IgD-negative memory B cell (primary cell): ENCODE measurements around the gene LEO1. TPM values are rescaled to one million over a fixed set of nuclear protein-coding genes. Genes with fewer than 3 reads are reported as not detected.

ENCODE experiments used
- H3K27ac Mint-ChIP-seq, 3 donors: one replicate each; pipeline ENCODE4 v1.8.0; 2020 to 2022; ENCODE audit warnings: mild to moderate bottlenecking in 3 of 3, mixed read lengths in 3 of 3, moderate library complexity in 1 of 3
- H3K27me3 Mint-ChIP-seq: one replicate; pipeline ENCODE4 v1.8.0; 2021; ENCODE audit warnings: mixed read lengths
- H3K36me3 Mint-ChIP-seq: one replicate; pipeline ENCODE4 v1.8.0; 2020; ENCODE audit warnings: mild to moderate bottlenecking, mixed read lengths
- H3K4me1 Mint-ChIP-seq, 3 donors: one replicate each; pipeline ENCODE4 v1.8.0; 2020 to 2022; ENCODE audit warnings: mixed read lengths in 3 of 3, mild to moderate bottlenecking in 1 of 3
- H3K4me3 Mint-ChIP-seq, 4 donors: one replicate each; pipeline ENCODE4 v1.8.0; 2020 to 2022; ENCODE audit warnings: mild to moderate bottlenecking in 4 of 4, mixed read lengths in 4 of 4, moderate library complexity in 3 of 4
- H3K9me3 Mint-ChIP-seq, 3 donors: one replicate each; pipeline ENCODE4 v1.8.0; 2020 to 2021; ENCODE audit warnings: mixed read lengths in 3 of 3, mild to moderate bottlenecking in 1 of 3
- polyA plus RNA-seq: library from polyadenylated mRNA; unstranded; fragments of 300-500 nt; fragmentation: Illumina TruSeq; gene quantifications from one replicate; pipeline ENCODE4 v1.2.3, GENCODE V29; 2021

Gene LEO1
- polyA plus RNA-seq, 1 donor from 2014 or later, result 13.4 TPM

- peaks cover 2% of the 10 kb centered on the region for H3K27me3 Mint-ChIP-seq
- peak overlapping the region; percentile 92 to 99 (median 98) for H3K4me3 Mint-ChIP-seq
- H3K4me1 Mint-ChIP-seq, result peaks cover 13 to 26% (median 24%) of the 10 kb centered on the region in 3 donors
- H3K27ac Mint-ChIP-seq, result peak overlapping the region; percentile 85 to 99 (median 99)
- H3K36me3 Mint-ChIP-seq, result peaks cover 9% of the 10 kb centered on the region
- H3K9me3 Mint-ChIP-seq, result peaks cover 2 to 11% (median 7%) of the 10 kb centered on the region in 3 donors
Observed at GRCh38 chr15:51971032-51971374, 575 bp downstream of the LEO1 start.

- H3K4me1 Mint-ChIP-seq, result peaks cover 18 to 31% (median 24%) of the 10 kb centered on the region in 3 donors
- H3K36me3 Mint-ChIP-seq, result peaks cover 11% of the 10 kb centered on the region
- H3K9me3 Mint-ChIP-seq, result peaks cover 2 to 12% (median 7%) of the 10 kb centered on the region in 3 donors
- H3K27ac Mint-ChIP-seq, result peak overlapping the region in 2 of 3 donors; percentile 85 to 99
- H3K4me3 Mint-ChIP-seq, result peak overlapping the region; percentile 92 to 99 (median 98)
- H3K27me3 Mint-ChIP-seq, result peaks cover 2% of the 10 kb centered on the region
Observed at GRCh38 chr15:51970132-51970817, 1.3 kb downstream of the LEO1 start.

- Mint-ChIP-seq H3K36me3 (peaks cover 13% of the 10 kb centered on the region), H3K9me3 (peaks cover 2 to 12% (median 7%) of the 10 kb centered on the region in 3 donors), H3K27ac (peak overlapping the region in 2 of 3 donors; percentile 66 to 85), H3K4me1 (peaks cover 18 to 33% (median 24%) of the 10 kb centered on the region in 3 donors), H3K27me3 (peaks cover 2% of the 10 kb centered on the region), H3K4me3 (peak overlapping the region in 3 of 4 donors; percentile 32 to 92 (median 57))
Observed at GRCh38 chr15:51969728-51970127, 1.9 kb downstream of the LEO1 start.

GRCh38 chr15:51967583-51967982 lies 4.0 kb downstream of the LEO1 start:
- Mint-ChIP-seq H3K36me3 (peaks cover 15% of the 10 kb centered on the region), H3K4me3 (peak overlapping the region in 1 of 4 donors; percentile 57), H3K9me3 (peaks cover 2 to 12% (median 7%) of the 10 kb centered on the region in 3 donors), H3K4me1 (peaks cover 19 to 34% (median 24%) of the 10 kb centered on the region in 3 donors), H3K27me3 (peaks cover 2% of the 10 kb centered on the region), H3K27ac (no peak overlapping the region)

GRCh38 chr15:51966192-51966591 lies 5.4 kb downstream of the LEO1 start:
- Mint-ChIP-seq H3K9me3 (peaks cover 2 to 12% (median 7%) of the 10 kb centered on the region in 3 donors), H3K27ac (peak overlapping the region in 1 of 3 donors; percentile 85), H3K27me3 (no peaks in the 10 kb centered on the region), H3K4me3 (peak overlapping the region in 1 of 4 donors; percentile 36), H3K36me3 (peaks cover 17% of the 10 kb centered on the region), H3K4me1 (peaks cover 17 to 30% (median 19%) of the 10 kb centered on the region in 3 donors)

GRCh38 chr15:51965691-51966090 lies 5.9 kb downstream of the LEO1 start:
- Mint-ChIP-seq H3K36me3 (peaks cover 19% of the 10 kb centered on the region), H3K4me3 (no peak overlapping the region), H3K27ac (peak overlapping the region in 1 of 3 donors; percentile 85), H3K27me3 (no peaks in the 10 kb centered on the region), H3K9me3 (peaks cover 2 to 12% (median 7%) of the 10 kb centered on the region in 3 donors), H3K4me1 (peaks cover 13 to 25% (median 14%) of the 10 kb centered on the region in 3 donors)

GRCh38 chr15:51955504-51955903 lies 16.1 kb downstream of the LEO1 start:
- H3K36me3 Mint-ChIP-seq, result peaks cover 4% of the 10 kb centered on the region
- H3K27ac Mint-ChIP-seq, result peak overlapping the region in 1 of 3 donors; percentile 47
- H3K4me1 Mint-ChIP-seq, result no peaks in the 10 kb centered on the region
- H3K9me3 Mint-ChIP-seq, result no peaks in the 10 kb centered on the region
- no peaks in the 10 kb centered on the region for H3K27me3 Mint-ChIP-seq
- no peak overlapping the region for H3K4me3 Mint-ChIP-seq

- peaks cover 7% of the 10 kb centered on the region for H3K36me3 Mint-ChIP-seq
- H3K4me3 Mint-ChIP-seq, result no peak overlapping the region
- H3K27me3 Mint-ChIP-seq, result no peaks in the 10 kb centered on the region
- H3K4me1 Mint-ChIP-seq, result peaks cover 0 to 1% (median 0%) of the 10 kb centered on the region in 3 donors
- H3K27ac Mint-ChIP-seq, result no peak overlapping the region
- no peaks in the 10 kb centered on the region for H3K9me3 Mint-ChIP-seq
Observed at GRCh38 chr15:51952805-51953204, 18.8 kb downstream of the LEO1 start.

GRCh38 chr15:51947124-51947523 lies 24.5 kb downstream of the LEO1 start:
- no peaks in the 10 kb centered on the region for H3K27me3 Mint-ChIP-seq
- peaks cover 0 to 1% (median under 1%) of the 10 kb centered on the region in 3 donors for H3K4me1 Mint-ChIP-seq
- H3K27ac Mint-ChIP-seq, result no peak overlapping the region
- H3K9me3 Mint-ChIP-seq, result no peaks in the 10 kb centered on the region
- H3K36me3 Mint-ChIP-seq, result peaks cover 9% of the 10 kb centered on the region
- no peak overlapping the region for H3K4me3 Mint-ChIP-seq

- Mint-ChIP-seq H3K27me3 (no peaks in the 10 kb centered on the region), H3K9me3 (no peaks in the 10 kb centered on the region), H3K4me1 (peaks cover 16 to 25% (median 18%) of the 10 kb centered on the region in 3 donors), H3K36me3 (peaks cover 13% of the 10 kb centered on the region), H3K27ac (no peak overlapping the region), H3K4me3 (no peak overlapping the region)
Observed at GRCh38 chr15:51939216-51939615, 32.4 kb downstream of the LEO1 start.

- Mint-ChIP-seq H3K36me3 (peaks cover 9% of the 10 kb centered on the region), H3K4me1 (peaks cover 21 to 31% (median 22%) of the 10 kb centered on the region in 3 donors), H3K27ac (peak overlapping the region in 1 of 3 donors; percentile 46), H3K9me3 (no peaks in the 10 kb centered on the region), H3K4me3 (no peak overlapping the region), H3K27me3 (no peaks in the 10 kb centered on the region)
Observed at GRCh38 chr15:51938286-51938685, 33.3 kb downstream of the LEO1 start.

GRCh38 chr15:51936105-51936478 lies 35.5 kb downstream of the LEO1 start:
- Mint-ChIP-seq H3K9me3 (no peaks in the 10 kb centered on the region), H3K27ac (peak overlapping the region in 2 of 3 donors; percentile 48 to 65)

GRCh38 chr15:51935466-51936104 lies 36.0 kb downstream of the LEO1 start:
- H3K9me3 Mint-ChIP-seq, result no peaks in the 10 kb centered on the region
- H3K27me3 Mint-ChIP-seq, result no peaks in the 10 kb centered on the region
- peaks cover 22 to 26% (median 25%) of the 10 kb centered on the region in 3 donors for H3K4me1 Mint-ChIP-seq
- peak overlapping the region in 2 of 3 donors; percentile 24 to 65 for H3K27ac Mint-ChIP-seq
- peaks cover 4% of the 10 kb centered on the region for H3K36me3 Mint-ChIP-seq
- peak overlapping the region in 3 of 4 donors; percentile 27 to 80 (median 46) for H3K4me3 Mint-ChIP-seq

More at GRCh38 chr15:51936105-51936478, 35.5 kb downstream of the LEO1 start:
- Mint-ChIP-seq H3K4me1 (peaks cover 22 to 26% (median 25%) of the 10 kb centered on the region in 3 donors), H3K4me3 (peak overlapping the region in 3 of 4 donors; percentile 27 to 80 (median 46)), H3K36me3 (peaks cover 4% of the 10 kb centered on the region), H3K27me3 (no peaks in the 10 kb centered on the region)

- H3K4me1 Mint-ChIP-seq, result peaks cover 22 to 26% (median 23%) of the 10 kb centered on the region in 3 donors
- H3K9me3 Mint-ChIP-seq, result no peaks in the 10 kb centered on the region
- H3K27ac Mint-ChIP-seq, result no peak overlapping the region
- H3K27me3 Mint-ChIP-seq, result no peaks in the 10 kb centered on the region
- peaks cover 4% of the 10 kb centered on the region for H3K36me3 Mint-ChIP-seq
- no peak overlapping the region for H3K4me3 Mint-ChIP-seq
Observed at GRCh38 chr15:51932161-51932560, 39.4 kb downstream of the LEO1 start.

- H3K27ac Mint-ChIP-seq, result no peak overlapping the region
- H3K4me3 Mint-ChIP-seq, result no peak overlapping the region
- no peaks in the 10 kb centered on the region for H3K27me3 Mint-ChIP-seq
- no peaks in the 10 kb centered on the region for H3K9me3 Mint-ChIP-seq
- H3K36me3 Mint-ChIP-seq, result peaks cover 8% of the 10 kb centered on the region
- H3K4me1 Mint-ChIP-seq, result peaks cover 22 to 26% (median 23%) of the 10 kb centered on the region in 3 donors
Observed at GRCh38 chr15:51931638-51932037, 39.9 kb downstream of the LEO1 start.
